Immature natural killer cell (primary cell): ENCODE results near the gene PRKAG2. TPM values are rescaled to one million over a fixed set of nuclear protein-coding genes. Genes with fewer than 3 reads are reported as not detected.
"Not testable (repeated sequence)": the region's sequence is repeated elsewhere in the genome, so short reads cannot be mapped to it uniquely, and the experiment has no call there.

Experiments used
- DNase-seq, 3 donors: peaks; one replicate each; pipeline ENCODE4 v3.0.0; 2022; ENCODE audit warnings: mixed read lengths in 1 of 3
- H3K27ac Mint-ChIP-seq, 6 donors: one replicate each; pipeline ENCODE4 v1.8.0; 2020; ENCODE audit warnings: mixed read lengths in 6 of 6, mild to moderate bottlenecking in 5 of 6, inconsistent platforms in 4 of 6, moderate library complexity in 3 of 6
- H3K27me3 Mint-ChIP-seq, 3 donors: one replicate each; pipeline ENCODE4 v1.8.0; 2020 to 2021; ENCODE audit warnings: low read depth in 3 of 3, mild to moderate bottlenecking in 3 of 3, mixed read lengths in 3 of 3, moderate library complexity in 3 of 3, inconsistent platforms in 1 of 3
- H3K36me3 Mint-ChIP-seq, 3 donors: one replicate each; pipeline ENCODE4 v1.8.0; 2020; ENCODE audit warnings: mixed read lengths in 3 of 3, inconsistent platforms in 2 of 3, mild to moderate bottlenecking in 2 of 3
- H3K4me1 Mint-ChIP-seq, 2 donors: one replicate each; pipeline ENCODE4 v1.8.0; 2020; ENCODE audit warnings: inconsistent platforms in 2 of 2, mild to moderate bottlenecking in 2 of 2, mixed read lengths in 2 of 2, moderate library complexity in 1 of 2
- H3K4me3 Mint-ChIP-seq, 5 donors: one replicate each; pipeline ENCODE4 v1.8.0; 2020; ENCODE audit warnings: mild to moderate bottlenecking in 5 of 5, mixed read lengths in 5 of 5, inconsistent platforms in 3 of 5, moderate library complexity in 3 of 5
- H3K9me3 Mint-ChIP-seq, 6 donors: one replicate each; pipeline ENCODE4 v1.8.0; 2020; ENCODE audit warnings: mild to moderate bottlenecking in 6 of 6, mixed read lengths in 6 of 6, inconsistent platforms in 4 of 6, moderate library complexity in 3 of 6
- polyA plus RNA-seq, 3 donors: library from polyadenylated mRNA; unstranded; fragments of 300-500 nt; fragmentation: Illumina TruSeq; gene quantifications; one replicate each; pipeline ENCODE4 v1.2.3, GENCODE V29; 2021

The PRKAG2 gene
- polyA plus RNA-seq, 3 donors from 2014 or later: 14.7 to 22.5 (median 19.1) TPM

- peaks cover 0 to 3% (median 0%) of the 10 kb centered on the region in 3 donors for H3K27me3 Mint-ChIP-seq
- peaks cover 0 to 7% (median 0%) of the 10 kb centered on the region in 3 donors for H3K36me3 Mint-ChIP-seq
- no peak for DNase-seq
- H3K9me3 Mint-ChIP-seq: no peaks in the 10 kb centered on the region
- H3K27ac Mint-ChIP-seq: no peak overlapping the region
- peaks cover 12 to 22% of the 10 kb centered on the region in 2 donors for H3K4me1 Mint-ChIP-seq
- H3K4me3 Mint-ChIP-seq: no peak overlapping the region
Observed at GRCh38 chr7:151832138-151832537, 44.8 kb downstream of the PRKAG2 start.

- DNase-seq: no peak
- Mint-ChIP-seq H3K36me3 (peaks cover 0 to 7% (median 0%) of the 10 kb centered on the region in 3 donors), H3K9me3 (no peaks in the 10 kb centered on the region), H3K27me3 (peaks cover 0 to 3% (median 0%) of the 10 kb centered on the region in 3 donors), H3K27ac (no peak overlapping the region), H3K4me1 (peaks cover 10 to 19% of the 10 kb centered on the region in 2 donors), H3K4me3 (no peak overlapping the region)
Observed at GRCh38 chr7:151831606-151832005, 45.3 kb downstream of the PRKAG2 start.

- H3K36me3 Mint-ChIP-seq: peaks cover 0 to 7% (median 0%) of the 10 kb centered on the region in 3 donors
- H3K4me1 Mint-ChIP-seq: peaks cover 10 to 19% of the 10 kb centered on the region in 2 donors
- H3K27ac Mint-ChIP-seq: no peak overlapping the region
- peaks cover 0 to 5% (median 0%) of the 10 kb centered on the region in 3 donors for H3K27me3 Mint-ChIP-seq
- no peaks in the 10 kb centered on the region for H3K9me3 Mint-ChIP-seq
- DNase-seq: no peak
- no peak overlapping the region for H3K4me3 Mint-ChIP-seq
Observed at GRCh38 chr7:151830121-151830830, 46.6 kb downstream of the PRKAG2 start.

GRCh38 chr7:151829707-151830106 is 47.2 kb downstream of the PRKAG2 start:
- no peak for DNase-seq
- peak overlapping the region in 1 of 6 donors; percentile 51 for H3K27ac Mint-ChIP-seq
- peaks cover 0 to 7% (median 0%) of the 10 kb centered on the region in 3 donors for H3K36me3 Mint-ChIP-seq
- no peaks in the 10 kb centered on the region for H3K9me3 Mint-ChIP-seq
- peaks cover 10 to 19% of the 10 kb centered on the region in 2 donors for H3K4me1 Mint-ChIP-seq
- peaks cover 0 to 2% (median 0%) of the 10 kb centered on the region in 3 donors for H3K27me3 Mint-ChIP-seq
- no peak overlapping the region for H3K4me3 Mint-ChIP-seq

GRCh38 chr7:151827620-151828019 is 49.3 kb downstream of the PRKAG2 start:
- no peak for DNase-seq
- peaks cover 10 to 19% of the 10 kb centered on the region in 2 donors for H3K4me1 Mint-ChIP-seq
- peaks cover 0 to 2% (median 0%) of the 10 kb centered on the region in 3 donors for H3K27me3 Mint-ChIP-seq
- H3K36me3 Mint-ChIP-seq: peaks cover 0 to under 1% (median 0%) of the 10 kb centered on the region in 3 donors
- no peak overlapping the region for H3K27ac Mint-ChIP-seq
- H3K4me3 Mint-ChIP-seq: no peak overlapping the region
- no peaks in the 10 kb centered on the region for H3K9me3 Mint-ChIP-seq

- DNase-seq, H3K4me3 Mint-ChIP-seq, H3K9me3 Mint-ChIP-seq, H3K36me3 Mint-ChIP-seq, H3K27ac Mint-ChIP-seq, H3K27me3 Mint-ChIP-seq: not testable (repeated sequence)
- peaks cover 12 to 19% of the 10 kb centered on the region in 2 donors for H3K4me1 Mint-ChIP-seq
Observed at GRCh38 chr7:151826316-151826715, 50.6 kb downstream of the PRKAG2 start.

GRCh38 chr7:151825721-151826120 is 51.2 kb downstream of the PRKAG2 start:
- no peak for DNase-seq
- Mint-ChIP-seq H3K27me3 (peaks cover 0 to 2% (median 0%) of the 10 kb centered on the region in 3 donors), H3K27ac (no peak overlapping the region), H3K36me3 (no peaks in the 10 kb centered on the region), H3K9me3 (no peaks in the 10 kb centered on the region), H3K4me3 (no peak overlapping the region), H3K4me1 (peaks cover 12 to 23% of the 10 kb centered on the region in 2 donors)

- Mint-ChIP-seq H3K27ac (no peak overlapping the region), H3K9me3 (no peaks in the 10 kb centered on the region), H3K4me1 (peaks cover 9 to 20% of the 10 kb centered on the region in 2 donors), H3K27me3 (peaks cover 0 to 2% (median 0%) of the 10 kb centered on the region in 3 donors), H3K36me3 (no peaks in the 10 kb centered on the region), H3K4me3 (no peak overlapping the region)
- no peak for DNase-seq
Observed at GRCh38 chr7:151824373-151824933, 52.5 kb downstream of the PRKAG2 start.

GRCh38 chr7:151823566-151824372 is 53.1 kb downstream of the PRKAG2 start:
- no peak overlapping the region for H3K27ac Mint-ChIP-seq
- peaks cover 0 to 2% (median 0%) of the 10 kb centered on the region in 3 donors for H3K27me3 Mint-ChIP-seq
- peaks cover 3 to 13% of the 10 kb centered on the region in 2 donors for H3K4me1 Mint-ChIP-seq
- no peaks in the 10 kb centered on the region for H3K36me3 Mint-ChIP-seq
- no peaks in the 10 kb centered on the region for H3K9me3 Mint-ChIP-seq
- no peak for DNase-seq
- H3K4me3 Mint-ChIP-seq: no peak overlapping the region

- Mint-ChIP-seq H3K4me1 (peaks cover 2 to 4% of the 10 kb centered on the region in 2 donors), H3K4me3 (no peak overlapping the region), H3K27ac (peak overlapping the region in 1 of 6 donors; percentile 14), H3K9me3 (no peaks in the 10 kb centered on the region), H3K36me3 (no peaks in the 10 kb centered on the region), H3K27me3 (peaks cover 0 to 2% (median 2%) of the 10 kb centered on the region in 3 donors)
- no peak for DNase-seq
Observed at GRCh38 chr7:151822541-151823181, 54.3 kb downstream of the PRKAG2 start.

- H3K27ac Mint-ChIP-seq: no peak overlapping the region
- H3K4me1 Mint-ChIP-seq: peaks cover 4 to 5% of the 10 kb centered on the region in 2 donors
- DNase-seq: no peak
- no peaks in the 10 kb centered on the region for H3K9me3 Mint-ChIP-seq
- H3K36me3 Mint-ChIP-seq: no peaks in the 10 kb centered on the region
- no peak overlapping the region for H3K4me3 Mint-ChIP-seq
- H3K27me3 Mint-ChIP-seq: peaks cover 0 to 2% (median 2%) of the 10 kb centered on the region in 3 donors
Observed at GRCh38 chr7:151821806-151822540, 54.9 kb downstream of the PRKAG2 start.

- Mint-ChIP-seq H3K36me3 (no peaks in the 10 kb centered on the region), H3K27ac (no peak overlapping the region), H3K4me3 (no peak overlapping the region), H3K4me1 (peaks cover 4 to 6% of the 10 kb centered on the region in 2 donors), H3K27me3 (peaks cover 0 to 2% (median 2%) of the 10 kb centered on the region in 3 donors), H3K9me3 (no peaks in the 10 kb centered on the region)
- no peak for DNase-seq
Observed at GRCh38 chr7:151821226-151821625, 55.7 kb downstream of the PRKAG2 start.
